HG03571 (cell line): ENCODE results near the gene CCM2.

Source experiments
- ATAC-seq: cut with Tn5 transposase; IDR thresholded peaks from one replicate; pipeline ENCODE4 v1.9.1; 2021; ENCODE audit not compliant: unreplicated experiment

CCM2 gene

GRCh38 chr7:45064047-45064725 lies 64.2 kb downstream of the CCM2 start:
- ATAC-seq: no peak

- no peak for ATAC-seq
Measured at GRCh38 chr7:45065031-45065995, 65.3 kb downstream of the CCM2 start.

- ATAC-seq: no peak
Measured at GRCh38 chr7:45066409-45066808, 66.4 kb downstream of the CCM2 start.

- ATAC-seq: no peak
Measured at GRCh38 chr7:45067582-45067981, 67.6 kb downstream of the CCM2 start.

- ATAC-seq: no peak
Measured at GRCh38 chr7:45068236-45069023, 68.4 kb downstream of the CCM2 start.

- ATAC-seq: no peak
Measured at GRCh38 chr7:45069444-45070253, 69.6 kb downstream of the CCM2 start.

- no peak for ATAC-seq
Measured at GRCh38 chr7:45070254-45070642, 70.2 kb downstream of the CCM2 start.

- ATAC-seq: no peak
Measured at GRCh38 chr7:45071528-45071927, 71.5 kb downstream of the CCM2 start.

GRCh38 chr7:45072131-45073030 lies 72.4 kb downstream of the CCM2 start:
- no peak for ATAC-seq

- no peak for ATAC-seq
Measured at GRCh38 chr7:45073031-45073785, 73.2 kb downstream of the CCM2 start.

GRCh38 chr7:45073786-45074527 lies 74.0 kb downstream of the CCM2 start:
- ATAC-seq: no peak

GRCh38 chr7:45074528-45075354 lies 74.7 kb downstream of the CCM2 start:
- no peak for ATAC-seq

- ATAC-seq: no peak
Measured at GRCh38 chr7:45075355-45075644, 75.3 kb downstream of the CCM2 start.

- ATAC-seq: no peak
Measured at GRCh38 chr7:45075871-45076796, 76.1 kb downstream of the CCM2 start.

- ATAC-seq: no peak
Measured at GRCh38 chr7:45076946-45077345, 76.9 kb downstream of the CCM2 start.

GRCh38 chr7:45077579-45077978 lies 77.6 kb downstream of the CCM2 start:
- ATAC-seq: no peak
